Brain pericyte (primary cell): ENCODE data around the gene OMG.
"Not testable (repeated sequence)": the region's sequence is repeated elsewhere in the genome, so short reads cannot be mapped to it uniquely, and the experiment has no call there.

Source experiments
- DNase-seq: peaks from one replicate; pipeline ENCODE4 v3.0.0-alpha.2; 2012; ENCODE audit warnings: low read depth, low spot score

Gene OMG

DNA sequence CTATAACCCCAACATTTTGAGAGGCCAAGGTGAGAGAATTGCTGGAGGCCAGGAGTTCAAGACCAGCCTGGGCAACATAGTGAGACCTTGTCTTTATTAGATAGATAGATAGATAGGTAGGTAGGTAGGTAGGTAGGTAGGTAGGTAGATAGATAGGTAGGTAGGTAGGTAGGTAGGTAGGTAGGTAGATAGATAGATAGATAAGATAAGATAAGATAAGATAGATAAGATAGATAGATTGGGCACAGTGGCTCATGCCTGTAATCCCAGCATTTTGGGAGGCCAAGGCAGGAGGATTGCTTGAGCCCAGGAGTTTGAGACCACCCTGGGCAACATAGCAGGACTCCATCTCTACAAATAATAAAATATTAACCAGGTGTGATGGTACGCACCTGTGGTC is 34.1 kb downstream of the OMG start:
- not testable (repeated sequence) for DNase-seq

DNA sequence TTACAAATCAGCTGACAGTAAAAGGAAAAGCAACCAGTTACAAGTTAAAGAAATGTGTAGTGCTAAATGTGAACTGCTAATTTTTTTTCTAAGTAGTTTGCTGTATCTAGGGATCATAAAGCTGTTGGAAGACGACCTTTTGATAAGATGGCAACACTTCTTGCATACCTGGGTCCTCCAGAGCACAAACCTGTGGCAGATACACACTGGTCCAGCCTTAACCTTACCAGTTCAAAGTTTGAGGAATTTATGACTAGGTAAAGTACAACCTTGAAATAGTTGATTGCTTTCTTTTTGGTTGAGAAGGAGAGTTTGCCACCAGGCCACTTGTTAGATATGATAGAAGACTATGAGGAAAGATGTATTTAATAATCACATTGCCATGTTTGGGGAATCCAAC is 35.4 kb downstream of the OMG start:
- DNase-seq: no peak

DNA sequence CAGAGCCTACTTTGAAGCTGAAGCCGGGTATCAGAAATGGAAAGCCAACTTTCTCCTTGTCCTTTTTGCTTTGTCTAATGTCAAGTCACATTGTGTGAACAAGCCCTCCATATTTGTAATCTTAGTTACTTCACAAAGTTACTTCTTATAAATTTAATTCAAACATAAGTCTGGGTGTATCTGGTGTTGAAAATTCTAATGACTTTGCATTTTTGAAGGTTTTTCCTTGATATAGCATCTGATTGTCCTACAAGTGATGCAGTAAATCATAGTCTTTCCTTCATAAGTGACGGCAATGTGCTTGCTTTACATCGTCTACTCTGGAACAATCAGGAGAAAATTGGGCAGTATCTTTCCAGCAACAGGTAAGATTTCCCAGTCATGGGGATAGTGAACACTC is 36.9 kb downstream of the OMG start:
- no peak for DNase-seq

DNA sequence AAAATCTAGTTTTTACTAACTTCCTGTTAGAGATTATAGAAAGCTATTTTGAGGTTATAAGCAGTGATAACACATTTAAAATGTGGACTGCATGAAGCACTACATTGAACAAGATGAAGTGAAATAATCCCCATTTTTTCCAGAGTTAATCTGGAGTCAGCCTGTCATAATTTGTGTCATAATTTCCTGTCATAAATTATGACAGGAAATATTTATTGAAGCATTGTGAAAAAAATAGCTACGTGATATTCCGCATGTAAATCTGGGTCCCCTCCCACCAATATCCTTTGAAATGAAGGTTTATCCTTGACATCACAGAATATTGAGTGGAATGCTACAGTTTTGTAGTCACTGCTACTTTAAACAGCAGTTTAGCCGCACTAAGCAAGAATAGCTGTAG is 40.1 kb downstream of the OMG start:
- DNase-seq: no peak

DNA sequence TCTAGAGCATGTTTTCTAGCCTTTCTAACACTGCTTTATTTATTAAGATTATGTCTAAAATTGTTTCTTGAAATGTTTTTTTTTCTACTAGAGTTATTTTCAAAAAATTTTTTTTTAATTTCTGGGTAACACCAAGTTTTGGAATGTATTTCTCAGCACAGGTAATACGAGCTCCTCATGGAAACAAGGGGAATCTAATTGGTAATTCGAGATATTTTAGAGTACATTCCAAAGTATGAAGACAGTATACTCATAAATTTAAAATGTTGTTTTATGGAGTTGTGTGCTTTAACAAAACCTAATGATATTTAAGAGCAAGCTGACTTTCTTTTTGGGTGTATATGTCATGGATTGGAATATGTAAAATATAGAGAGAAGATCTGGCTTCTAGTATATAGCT is 42.4 kb downstream of the OMG start:
- no peak for DNase-seq

DNA sequence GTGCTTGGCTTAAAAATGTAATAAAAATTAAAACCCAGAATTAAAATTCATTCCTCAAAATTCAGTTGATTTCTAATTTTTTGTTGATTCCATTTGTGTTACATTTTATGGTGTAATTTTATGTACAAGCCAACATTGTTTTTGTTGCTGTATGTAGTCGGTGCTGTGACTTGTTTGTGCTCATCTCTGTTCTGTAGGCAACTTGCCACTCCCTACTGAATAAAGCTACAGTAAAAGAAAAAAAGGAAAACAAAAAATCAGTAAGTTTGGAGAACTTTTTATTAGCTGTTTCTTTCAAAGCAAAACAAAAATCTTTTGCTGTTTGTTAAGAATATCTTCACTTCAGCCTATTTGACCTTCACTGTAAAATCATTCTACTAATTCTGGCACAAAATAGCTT is 44.3 kb downstream of the OMG start:
- DNase-seq: no peak

DNA sequence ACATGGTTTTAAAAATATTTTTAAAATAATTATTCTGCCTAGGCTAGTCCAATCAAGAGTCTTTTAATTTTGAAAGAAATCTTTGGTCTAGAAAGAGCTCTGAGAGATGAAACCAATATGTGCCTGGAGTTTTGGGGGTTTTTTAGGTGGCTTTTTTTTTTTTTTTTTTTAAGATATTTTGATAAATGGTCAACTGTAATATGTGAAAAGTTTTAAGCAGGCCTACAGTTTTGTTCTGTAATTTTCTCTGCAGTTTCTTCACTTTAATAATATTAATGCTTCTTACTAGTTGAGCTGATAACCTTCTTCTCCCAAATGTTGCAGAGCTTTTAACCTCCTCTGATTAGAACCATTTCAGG is 45.1 kb downstream of the OMG start:
- DNase-seq: no peak

DNA sequence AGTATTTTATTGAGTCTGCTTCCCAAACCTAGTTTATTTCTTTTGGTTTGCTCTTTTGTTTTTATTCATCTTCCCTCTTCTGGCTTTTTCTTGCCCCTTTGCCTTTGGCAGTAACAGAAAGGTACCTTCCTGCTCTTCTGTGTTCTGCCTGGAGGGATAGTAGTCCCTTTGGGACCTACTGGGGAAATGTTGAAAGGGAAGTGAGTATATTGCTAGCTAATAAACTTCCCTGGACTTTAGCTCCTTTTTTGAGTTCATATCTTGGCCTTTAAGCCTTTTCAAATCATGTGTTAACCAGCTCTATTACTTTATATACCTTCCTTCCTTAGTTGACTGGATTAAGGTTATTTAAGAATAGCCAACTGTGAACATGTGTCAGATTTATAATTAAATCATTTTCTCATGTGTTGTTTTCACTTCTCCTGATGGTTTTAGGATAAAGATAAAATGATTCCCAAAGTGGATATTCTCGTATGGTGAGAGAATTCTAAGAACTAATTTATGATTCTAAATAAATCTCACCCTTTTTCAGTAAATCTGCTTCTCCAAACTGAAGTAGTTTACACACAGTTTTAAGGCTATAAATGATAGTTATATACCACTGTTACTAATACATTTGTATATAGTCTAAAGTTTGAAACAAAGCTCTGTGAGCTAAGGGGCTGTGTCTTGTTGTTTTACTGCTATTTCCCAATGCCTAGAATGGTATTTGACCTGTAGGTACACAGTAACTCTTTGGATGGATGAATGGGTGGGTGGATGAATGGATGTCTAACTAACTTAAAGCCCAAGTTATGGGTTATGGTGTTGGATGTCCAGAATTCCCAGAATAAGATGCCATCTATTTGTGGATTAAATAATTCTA is 45.7 kb downstream of the OMG start:
- DNase-seq: no peak

DNA sequence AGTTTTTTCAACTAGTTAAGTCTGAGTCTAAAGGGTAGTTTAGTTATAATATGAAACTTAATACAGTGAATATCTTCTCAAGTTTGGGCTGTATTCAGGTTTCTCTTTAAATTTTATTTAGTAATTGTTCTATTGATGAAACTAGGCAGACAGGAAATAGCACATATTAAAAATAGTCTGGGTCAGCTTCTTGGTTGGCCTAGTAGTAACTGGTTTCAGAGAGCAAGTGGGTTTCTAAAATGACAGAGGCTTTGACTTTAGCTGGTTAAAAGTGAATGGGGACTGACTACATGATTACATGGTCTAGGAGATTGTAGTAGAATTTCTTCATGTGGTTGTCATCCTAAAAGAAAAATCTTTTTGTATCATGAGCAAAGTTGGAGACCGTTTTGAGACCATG is 46.8 kb downstream of the OMG start:
- DNase-seq: no peak

DNA sequence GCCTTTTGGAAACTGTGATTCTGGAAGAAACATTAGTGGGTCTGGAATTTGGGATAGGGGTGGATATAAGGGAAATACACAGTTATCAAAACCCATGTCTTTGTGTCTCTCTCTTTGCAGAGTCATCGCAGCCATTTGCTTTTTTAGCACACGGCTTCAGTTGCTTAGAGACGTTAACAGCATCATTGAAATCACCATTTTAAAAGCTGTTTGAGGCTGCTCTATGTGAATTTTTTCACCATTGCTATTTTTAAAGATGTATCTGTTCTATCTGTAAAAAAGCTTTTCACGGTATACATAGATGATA is 47.3 kb downstream of the OMG start:
- DNase-seq: no peak

DNA sequence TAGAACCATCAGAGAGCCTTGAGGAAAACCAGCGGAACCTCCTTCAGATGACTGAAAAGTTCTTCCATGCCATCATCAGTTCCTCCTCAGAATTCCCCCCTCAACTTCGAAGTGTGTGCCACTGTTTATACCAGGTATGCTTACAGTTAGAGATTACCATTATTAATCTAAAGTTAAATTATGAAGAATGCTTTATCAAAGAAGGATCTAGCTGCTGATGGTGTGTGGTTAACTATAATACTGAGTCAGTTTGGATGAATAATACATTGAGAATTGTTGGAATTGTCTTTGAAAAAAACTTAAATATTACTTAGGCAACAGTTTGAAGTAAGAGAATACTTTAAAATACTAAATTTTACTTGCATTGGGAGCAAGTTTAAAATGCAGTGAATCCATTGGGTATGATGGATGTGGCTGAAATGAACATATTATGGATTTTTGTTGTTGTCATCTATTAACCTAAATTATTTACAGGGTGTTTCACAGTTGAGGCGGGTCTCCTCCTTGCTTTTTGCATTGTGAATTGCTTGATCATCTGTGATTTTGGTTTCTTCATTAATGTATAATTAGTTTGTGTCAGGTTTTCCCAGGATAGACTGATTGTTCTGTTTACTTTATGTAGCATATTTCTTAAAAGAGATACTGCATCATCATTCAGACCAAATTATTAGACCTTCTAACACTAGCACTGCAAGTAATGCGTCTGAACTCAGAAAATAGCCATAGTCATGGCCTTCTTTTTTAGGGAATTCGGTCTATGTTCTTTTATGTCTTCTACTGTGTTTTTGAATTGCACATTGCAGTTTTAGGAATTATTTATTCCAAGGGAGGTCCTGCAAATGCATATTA is 47.8 kb downstream of the OMG start:
- no peak for DNase-seq
